Tibial nerve (tissue), 4 donors: ENCODE results near the gene MYBPC1. TPM values are rescaled to one million over a fixed set of nuclear protein-coding genes. Genes with fewer than 3 reads are reported as not detected.

Experiments
- DNase-seq, 2 donors: peaks; one replicate each; pipeline ENCODE4 v3.0.0-alpha.2; 2019; ENCODE audit warnings: low spot score in 2 of 2
- H3K27ac ChIP-seq, 4 donors: fragments of 200-600 bp; sonication (generic) in 3 of 4; one replicate each; pipeline ENCODE4 v1.5.1; 2017 to 2019; ENCODE audit warnings: mild to moderate bottlenecking in 1 of 4
- H3K27me3 ChIP-seq, 2 donors: fragments of 200-600 bp; sonication (generic) in 1 of 2; one replicate each; pipeline versions ENCODE4 v1.5.1 to v1.6.0; 2017 to 2019
- H3K36me3 ChIP-seq, 3 donors: fragments of 200-600 bp; sonication (generic); one replicate each; pipeline ENCODE4 v1.5.1; 2018 to 2019
- H3K4me1 ChIP-seq, 4 donors: fragments of 200-600 bp; sonication (generic) in 3 of 4; one replicate each; pipeline ENCODE4 v1.5.1; 2017 to 2019
- H3K4me3 ChIP-seq, 4 donors: fragments of 200-600 bp; sonication (generic) in 3 of 4; one replicate each; pipeline ENCODE4 v1.5.1; 2017 to 2019; ENCODE audit warnings: mild to moderate bottlenecking in 1 of 4, moderate library complexity in 1 of 4
- H3K9me3 ChIP-seq, 4 donors: fragments of 200-600 bp; sonication (generic) in 3 of 4; one replicate each; pipeline ENCODE4 v1.5.1; 2017 to 2019
- EP300 ChIP-seq, 2 donors: sonication (generic); formaldehyde crosslinking; IDR thresholded peaks; one replicate each; pipeline ENCODE4 v1.6.1; 2017; ENCODE audit warnings: antibody characterized with exemption in 2 of 2, mild to moderate bottlenecking in 1 of 2
- POLR2A ChIP-seq, 2 donors: fragments of 450-650 bp; IDR thresholded peaks; one replicate each; pipeline ENCODE4 v1.6.1; 2017; ENCODE audit warnings: antibody characterized with exemption in 2 of 2, mild to moderate bottlenecking in 2 of 2, moderate library complexity in 2 of 2
- WGBS, 2 donors: methylation state at CpG; one replicate each; pipeline ENCODE4 v1.1.5; 2018; 5-methylcytosine and 5-hydroxymethylcytosine counted together
- total RNA-seq, 4 donors: library from RNA; depleted of rRNA; stranded (reverse); fragments of >200 nt; gene quantifications; one replicate each; pipeline ENCODE4 v1.1.0, GENCODE V29; 2016
- TF ChIP-seq, protein P1 (sequence below), 5 experiments: fragments of 200-600 bp in 3 of 5; fragments of 450-650 bp in 2 of 5; sonication (generic) in 3 of 5; IDR thresholded peaks; one replicate each; pipeline ENCODE4 v1.5.1; 2016 to 2019; ENCODE audit warnings: antibody characterized with exemption in 5 of 5, mild to moderate bottlenecking in 3 of 5, moderate library complexity in 2 of 5

Gene MYBPC1
- total RNA-seq, 4 donors from 2014 or later: under 0.01 to 1.5 (median 0.60) TPM

DNA sequence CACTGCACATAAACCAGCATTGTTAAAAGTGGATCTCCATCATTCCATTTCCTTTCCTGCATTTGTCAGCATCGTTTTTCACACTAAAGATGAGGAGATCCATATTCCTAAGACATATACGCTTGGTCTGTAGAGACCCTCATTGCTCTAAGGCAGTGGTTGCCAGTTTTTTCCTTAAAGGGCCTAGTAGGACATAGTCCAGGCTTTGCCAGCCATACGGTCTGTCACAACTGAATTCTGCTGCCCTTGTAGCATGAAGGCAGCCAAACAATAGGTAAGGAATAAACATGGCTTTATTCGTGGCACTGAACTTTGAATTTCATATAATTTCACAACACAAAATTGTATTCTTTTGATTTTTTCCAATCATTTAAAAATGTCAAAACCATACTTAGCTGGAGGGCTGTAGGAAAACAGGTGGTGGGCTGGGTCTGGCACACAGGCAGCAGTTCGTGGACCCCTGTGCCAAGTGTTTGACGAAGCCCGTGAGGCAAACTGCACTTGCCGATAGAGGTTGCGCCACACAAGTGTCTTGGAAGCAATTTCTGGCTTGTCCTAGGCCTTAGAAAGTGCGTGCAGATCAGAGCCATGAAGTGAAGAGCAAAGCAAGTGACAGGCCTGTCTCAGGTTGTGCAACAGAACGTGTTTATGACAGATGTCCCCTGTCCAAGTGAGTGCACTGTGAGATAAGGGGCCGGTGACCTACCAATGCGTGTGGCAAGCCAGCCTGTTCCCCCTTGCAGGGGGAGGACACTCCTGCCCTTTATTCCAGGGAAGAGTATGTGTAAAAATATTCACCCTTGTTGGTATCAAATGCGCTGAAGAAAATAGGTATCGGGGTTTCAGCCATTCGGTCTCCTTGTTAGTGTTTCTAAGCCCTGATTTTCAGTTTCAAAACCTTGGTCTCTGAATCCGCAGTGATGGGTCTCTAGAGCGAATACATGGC is 101.8 kb downstream of the MYBPC1 start:
- Histone ChIP-seq H3K4me3 (peak overlapping the region; percentile 91 to 99 (median 96)), H3K36me3 (no peaks in the 10 kb centered on the region), H3K27ac (peak overlapping the region; percentile 94 to 98 (median 96)), H3K9me3 (no peaks in the 10 kb centered on the region), H3K27me3 (no peaks in the 10 kb centered on the region), H3K4me1 (peaks cover 0 to 43% (median 28%) of the 10 kb centered on the region in 4 donors)
- 31 to 48% methylated on average over 18 of the region's 18 CpGs for WGBS, 2 donors
- peak in 1 of 2 donors; percentile 54 for DNase-seq
- TF ChIP-seq EP300 (IDR thresholded peaks at IDR 0.05): peak in 1 of 2 donors; percentile 15
- TF ChIP-seq, protein P1, sequence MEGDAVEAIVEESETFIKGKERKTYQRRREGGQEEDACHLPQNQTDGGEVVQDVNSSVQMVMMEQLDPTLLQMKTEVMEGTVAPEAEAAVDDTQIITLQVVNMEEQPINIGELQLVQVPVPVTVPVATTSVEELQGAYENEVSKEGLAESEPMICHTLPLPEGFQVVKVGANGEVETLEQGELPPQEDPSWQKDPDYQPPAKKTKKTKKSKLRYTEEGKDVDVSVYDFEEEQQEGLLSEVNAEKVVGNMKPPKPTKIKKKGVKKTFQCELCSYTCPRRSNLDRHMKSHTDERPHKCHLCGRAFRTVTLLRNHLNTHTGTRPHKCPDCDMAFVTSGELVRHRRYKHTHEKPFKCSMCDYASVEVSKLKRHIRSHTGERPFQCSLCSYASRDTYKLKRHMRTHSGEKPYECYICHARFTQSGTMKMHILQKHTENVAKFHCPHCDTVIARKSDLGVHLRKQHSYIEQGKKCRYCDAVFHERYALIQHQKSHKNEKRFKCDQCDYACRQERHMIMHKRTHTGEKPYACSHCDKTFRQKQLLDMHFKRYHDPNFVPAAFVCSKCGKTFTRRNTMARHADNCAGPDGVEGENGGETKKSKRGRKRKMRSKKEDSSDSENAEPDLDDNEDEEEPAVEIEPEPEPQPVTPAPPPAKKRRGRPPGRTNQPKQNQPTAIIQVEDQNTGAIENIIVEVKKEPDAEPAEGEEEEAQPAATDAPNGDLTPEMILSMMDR (IDR thresholded peaks at IDR 0.05): no peak

DNA sequence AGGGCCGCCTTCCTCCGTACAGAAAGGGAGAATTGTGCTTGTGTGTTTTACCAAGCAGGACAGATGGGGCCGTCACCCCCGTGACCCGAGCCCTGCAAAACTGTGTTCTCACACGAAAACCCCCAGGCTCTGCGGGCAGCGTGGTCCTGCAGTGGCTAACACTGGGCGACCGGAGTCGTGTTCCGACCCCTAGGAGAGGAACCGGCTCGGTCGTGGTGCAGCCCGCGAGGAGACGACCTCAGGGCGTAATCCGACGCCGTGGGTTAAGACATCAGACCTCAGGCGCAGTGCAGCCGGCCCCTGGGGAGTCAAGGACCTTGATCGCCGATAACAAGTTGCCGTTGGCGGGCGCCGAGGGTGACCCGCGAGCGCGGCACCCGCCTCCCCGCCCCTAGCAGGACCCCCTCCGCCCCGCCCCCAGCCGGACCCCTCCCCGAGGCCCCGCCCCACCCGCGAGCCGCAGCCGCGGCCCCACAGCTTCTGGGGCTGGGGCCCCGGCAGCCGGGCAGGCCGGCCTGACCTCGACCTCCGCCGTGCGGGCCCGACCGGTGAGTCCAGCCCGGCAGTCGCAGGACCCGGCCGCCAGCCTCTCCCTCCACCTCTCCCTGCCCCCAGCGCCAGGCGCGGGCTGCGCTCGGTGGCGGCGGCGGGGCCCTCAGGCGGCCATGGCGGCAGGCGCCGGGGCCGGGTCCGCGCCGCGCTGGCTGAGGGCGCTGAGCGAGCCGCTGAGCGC is 102.6 kb downstream of the MYBPC1 start, which contains the start of gene CHPT1:
TSS of gene CHPT1 (plus strand) at position 444 of the 733 bp plus-strand sequence. CDS start at position 666, 222 bp downstream.
- TF ChIP-seq, protein P1 (IDR thresholded peaks at IDR 0.05): no peak
- peak in 1 of 2 donors; percentile 52 for TF ChIP-seq EP300 (IDR thresholded peaks at IDR 0.05)
- peak; percentile 15 to 67 for TF ChIP-seq POLR2A (IDR thresholded peaks at IDR 0.05)
- H3K27ac ChIP-seq: peak within 1 kb of the TSS; percentile 94 to 98 (median 96)
- 0 to 2% methylated on average over 13 to 36 of the region's 80 CpGs for WGBS, 2 donors
- H3K4me1 ChIP-seq: peaks cover 0 to 51% (median 32%) of the 10 kb centered on the region in 4 donors
- no peaks in the 10 kb centered on the region for H3K9me3 ChIP-seq
- peak; percentile 48 to 49 for DNase-seq
- H3K36me3 ChIP-seq: no peaks in the 10 kb centered on the region
- H3K27me3 ChIP-seq: no peaks in the 10 kb centered on the region
- H3K4me3 ChIP-seq: peak within 1 kb of the TSS; percentile 91 to 99 (median 96)

DNA sequence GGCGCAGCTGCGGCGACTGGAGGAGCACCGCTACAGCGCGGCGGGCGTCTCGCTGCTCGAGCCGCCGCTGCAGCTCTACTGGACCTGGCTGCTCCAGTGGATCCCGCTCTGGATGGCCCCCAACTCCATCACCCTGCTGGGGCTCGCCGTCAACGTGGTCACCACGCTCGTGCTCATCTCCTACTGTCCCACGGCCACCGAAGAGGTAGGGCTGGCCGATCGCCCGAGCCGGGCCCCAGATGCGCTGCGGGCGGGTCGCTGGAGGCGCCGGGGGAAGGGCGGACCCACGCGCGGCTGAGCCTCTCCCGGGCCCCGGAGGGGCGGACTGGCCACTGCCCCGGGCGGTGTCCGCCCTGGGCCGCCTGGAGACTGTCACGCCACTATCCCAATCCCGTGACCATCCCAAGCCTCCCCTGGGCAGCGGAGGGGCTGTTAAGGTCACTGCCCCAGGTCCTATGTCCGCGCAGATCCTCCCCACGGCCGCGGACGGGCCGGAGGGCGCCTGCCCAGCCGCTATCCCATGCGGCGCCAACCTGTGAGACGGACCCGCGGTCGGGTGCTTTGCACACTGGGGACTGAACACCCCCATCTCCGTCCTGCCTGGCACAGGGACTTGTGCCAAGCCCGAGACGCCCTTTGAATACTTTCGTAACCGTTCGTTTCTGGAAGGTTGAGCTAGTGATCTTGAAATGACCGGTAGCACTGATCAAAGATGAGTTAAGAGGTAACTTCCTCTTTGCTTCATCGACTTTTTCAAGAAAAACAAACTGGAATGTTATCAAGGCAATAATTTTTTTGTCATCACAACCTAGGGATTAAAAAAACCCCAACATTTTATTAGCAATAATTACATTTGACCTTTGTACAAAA is 103.4 kb downstream of the MYBPC1 start:
- peak overlapping the region; percentile 94 to 98 (median 96) for H3K27ac ChIP-seq

GRCh38 chr12:101698800-101699347 is 104.1 kb downstream of the MYBPC1 start:
- Histone ChIP-seq H3K36me3 (no peaks in the 10 kb centered on the region), H3K9me3 (no peaks in the 10 kb centered on the region), H3K4me3 (peak overlapping the region; percentile 91 to 99 (median 96)), H3K4me1 (peaks cover 0 to 64% (median 41%) of the 10 kb centered on the region in 4 donors), H3K27me3 (no peaks in the 10 kb centered on the region), H3K27ac (peak overlapping the region; percentile 94 to 98 (median 96))
- TF ChIP-seq, protein P1 (IDR thresholded peaks at IDR 0.05): peak in 2 of 5 experiments; percentile 26 to 34
- TF ChIP-seq POLR2A (IDR thresholded peaks at IDR 0.05): no peak
- no peak for DNase-seq
- 65 to 66% methylated on average over 12 of the region's 12 CpGs for WGBS, 2 donors

More for the DNA sequence above, 103.4 kb downstream of the MYBPC1 start:
- 0% methylated on average over 32 to 56 of the region's 67 CpGs for WGBS, 2 donors
- no peaks in the 10 kb centered on the region for H3K36me3 ChIP-seq
- TF ChIP-seq, protein P1 (IDR thresholded peaks at IDR 0.05): no peak
- TF ChIP-seq POLR2A (IDR thresholded peaks at IDR 0.05): peak in 1 of 2 donors; percentile 3
- TF ChIP-seq EP300 (IDR thresholded peaks at IDR 0.05): peak in 1 of 2 donors; percentile 59
- DNase-seq: peak; percentile 20 to 25
- H3K27me3 ChIP-seq: no peaks in the 10 kb centered on the region
- H3K9me3 ChIP-seq: no peaks in the 10 kb centered on the region
- peak overlapping the region; percentile 91 to 99 (median 96) for H3K4me3 ChIP-seq
- H3K4me1 ChIP-seq: peaks cover 0 to 59% (median 36%) of the 10 kb centered on the region in 4 donors
